GM12875 (cell line): ENCODE results near the gene CLRN1.

Experiments used
- H3K4me3 ChIP-seq: one replicate; pipeline ENCODE4 v1.5.1; 2011; ENCODE audit warnings: low read depth, low read length, control low read depth
- TF ChIP-seq, protein P1 (sequence below): IDR thresholded peaks from 2 replicates; pipeline ENCODE4 v1.5.1; 2011; ENCODE audit warnings: low read depth, mild to moderate bottlenecking, control low read depth, inconsistent platforms, low read length, moderate library complexity, borderline replicate concordance; ENCODE audit not compliant: insufficient read depth

The CLRN1 gene

DNA sequence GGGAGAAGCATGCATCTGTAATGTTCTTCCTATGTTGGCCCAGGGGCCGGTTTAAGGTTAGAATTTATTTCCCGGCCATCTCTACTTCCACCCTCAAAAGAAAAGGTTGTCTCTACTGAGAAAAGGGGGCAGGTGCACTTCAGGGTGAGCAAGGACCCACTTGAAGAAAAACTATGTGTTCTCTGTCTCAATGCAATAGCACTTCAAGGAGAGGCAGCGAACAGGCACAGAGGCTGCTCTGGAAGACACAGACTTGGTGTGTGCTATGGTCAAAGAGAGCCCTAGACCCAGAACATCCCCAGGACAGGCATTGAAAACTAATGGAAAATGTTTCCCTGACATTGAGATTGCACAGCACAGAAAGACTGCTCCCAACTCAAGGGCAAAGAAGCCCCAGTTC is 74.9 kb downstream of the CLRN1 start:
- H3K4me3 ChIP-seq, result no peak overlapping the region
- TF ChIP-seq, protein P1, sequence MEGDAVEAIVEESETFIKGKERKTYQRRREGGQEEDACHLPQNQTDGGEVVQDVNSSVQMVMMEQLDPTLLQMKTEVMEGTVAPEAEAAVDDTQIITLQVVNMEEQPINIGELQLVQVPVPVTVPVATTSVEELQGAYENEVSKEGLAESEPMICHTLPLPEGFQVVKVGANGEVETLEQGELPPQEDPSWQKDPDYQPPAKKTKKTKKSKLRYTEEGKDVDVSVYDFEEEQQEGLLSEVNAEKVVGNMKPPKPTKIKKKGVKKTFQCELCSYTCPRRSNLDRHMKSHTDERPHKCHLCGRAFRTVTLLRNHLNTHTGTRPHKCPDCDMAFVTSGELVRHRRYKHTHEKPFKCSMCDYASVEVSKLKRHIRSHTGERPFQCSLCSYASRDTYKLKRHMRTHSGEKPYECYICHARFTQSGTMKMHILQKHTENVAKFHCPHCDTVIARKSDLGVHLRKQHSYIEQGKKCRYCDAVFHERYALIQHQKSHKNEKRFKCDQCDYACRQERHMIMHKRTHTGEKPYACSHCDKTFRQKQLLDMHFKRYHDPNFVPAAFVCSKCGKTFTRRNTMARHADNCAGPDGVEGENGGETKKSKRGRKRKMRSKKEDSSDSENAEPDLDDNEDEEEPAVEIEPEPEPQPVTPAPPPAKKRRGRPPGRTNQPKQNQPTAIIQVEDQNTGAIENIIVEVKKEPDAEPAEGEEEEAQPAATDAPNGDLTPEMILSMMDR, result no peak

DNA sequence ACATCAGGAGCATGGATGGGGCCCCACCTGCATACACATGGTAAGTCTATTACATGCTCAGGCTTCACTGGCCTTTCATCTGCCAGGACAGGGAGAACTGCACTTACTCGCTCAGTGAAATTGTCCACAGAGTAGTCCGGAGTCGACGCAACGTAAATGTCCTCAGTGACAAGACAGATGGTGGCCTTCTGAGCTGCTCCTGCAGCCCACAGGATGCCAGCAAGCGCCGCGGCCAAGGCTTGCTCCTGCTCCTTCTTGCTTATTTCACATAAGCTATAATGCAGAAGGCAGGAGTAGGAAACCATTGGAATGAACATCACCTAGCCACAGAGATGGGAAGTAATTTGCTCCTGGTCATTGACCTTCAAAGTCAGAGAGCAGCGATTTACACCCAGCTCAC is 81.7 kb downstream of the CLRN1 start:
- TF ChIP-seq, protein P1, result no peak
- no peak overlapping the region for H3K4me3 ChIP-seq

- TF ChIP-seq, protein P1, result no peak
- no peak overlapping the region for H3K4me3 ChIP-seq
Observed at GRCh38 chr3:150890295-150890694, 82.2 kb downstream of the CLRN1 start.

DNA sequence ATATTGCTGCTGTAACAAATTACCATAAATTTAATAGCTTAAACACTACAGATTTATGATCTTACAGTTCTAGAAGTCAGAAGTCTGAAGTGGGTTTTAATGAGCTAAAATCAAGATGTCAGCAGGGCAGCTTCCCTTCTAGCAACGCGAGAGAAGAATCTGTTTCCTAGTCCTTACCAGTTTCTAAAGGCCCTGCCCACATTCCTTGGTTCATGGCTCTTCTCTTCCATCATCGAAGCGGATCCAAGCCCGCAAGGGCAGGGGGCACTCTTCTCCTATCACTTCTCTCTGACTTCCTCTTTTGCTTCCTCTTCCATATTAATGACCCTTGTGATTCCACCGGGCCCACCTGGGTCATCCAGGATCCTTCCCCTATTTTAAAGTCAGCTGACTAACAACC is 83.4 kb downstream of the CLRN1 start:
- TF ChIP-seq, protein P1, result no peak
- H3K4me3 ChIP-seq, result no peak overlapping the region

DNA sequence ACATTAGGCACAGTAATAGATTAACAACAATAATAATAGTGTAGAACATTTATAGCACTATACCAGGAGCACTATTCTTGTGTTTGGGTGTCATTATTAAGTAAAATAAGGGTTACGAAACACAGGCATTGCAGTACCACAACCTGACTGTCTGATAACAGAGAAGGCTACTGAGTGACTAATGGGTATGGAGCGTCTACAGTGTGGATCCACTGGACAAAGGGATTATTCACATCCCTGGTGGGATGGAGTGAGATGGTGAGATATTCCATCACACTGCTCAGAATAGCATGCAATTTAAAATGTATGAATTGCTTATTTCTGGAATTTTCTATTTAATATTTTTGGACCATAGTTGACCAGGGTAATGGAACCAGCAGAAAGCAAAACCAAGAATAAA is 85.5 kb downstream of the CLRN1 start:
- TF ChIP-seq, protein P1, result no peak

DNA sequence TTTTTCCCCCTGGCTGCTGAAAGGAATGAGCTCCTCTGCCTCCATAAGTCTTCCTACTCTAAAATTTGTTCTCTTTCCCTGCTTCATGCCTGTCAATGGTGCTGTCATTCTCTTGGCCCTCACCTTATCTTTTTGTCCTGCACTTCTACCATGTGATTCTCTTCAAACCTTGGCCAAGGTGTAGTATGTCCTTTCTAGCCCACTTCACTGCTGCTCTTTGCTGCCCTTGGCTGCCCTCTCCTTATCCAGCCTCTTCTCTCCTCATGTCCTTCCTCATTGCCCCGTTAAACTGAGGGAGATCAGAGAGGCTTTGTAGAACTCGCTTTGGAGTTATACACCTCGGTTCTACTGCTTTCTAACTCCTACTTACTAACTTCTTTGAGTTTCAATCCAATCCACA is 87.0 kb downstream of the CLRN1 start:
- TF ChIP-seq, protein P1, result no peak
- no peak overlapping the region for H3K4me3 ChIP-seq

More for the DNA sequence above, 85.5 kb downstream of the CLRN1 start:
- H3K4me3 ChIP-seq, result no peak overlapping the region

DNA sequence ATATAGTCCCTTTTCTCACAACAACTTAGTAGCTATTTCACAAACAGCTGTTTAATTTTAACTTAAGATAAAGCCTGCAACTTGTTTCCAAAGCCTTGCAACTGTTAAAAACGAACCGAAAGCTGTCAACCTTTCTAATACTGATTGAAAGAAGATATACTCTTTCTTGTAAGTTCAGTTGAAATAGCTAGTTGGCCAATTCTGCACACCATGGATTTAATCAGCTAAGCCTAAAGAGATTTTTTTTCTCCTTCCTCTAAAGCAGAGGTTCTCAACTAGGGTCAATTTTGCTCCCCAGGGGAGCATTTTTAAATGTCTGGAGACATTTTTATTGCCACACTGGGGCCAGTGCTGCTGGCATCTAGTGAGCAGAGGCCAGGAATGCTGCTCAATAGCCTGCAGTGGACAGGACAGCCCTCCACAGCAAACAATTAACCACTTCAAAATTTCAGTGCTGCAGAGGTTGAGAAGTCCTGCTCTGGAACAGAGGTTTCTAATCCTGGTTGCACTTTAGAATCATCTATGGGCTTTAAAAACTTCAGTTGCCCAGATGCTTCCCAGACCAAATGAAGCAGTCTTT is 93.4 kb downstream of the CLRN1 start:
- no peak overlapping the region for H3K4me3 ChIP-seq
- TF ChIP-seq, protein P1, result no peak
